Skeletal muscle tissue (tissue), 4 donors: ENCODE data around the gene DCAF17. TPM values are rescaled to one million over a fixed set of nuclear protein-coding genes. Genes with fewer than 3 reads are reported as not detected.
"Not testable (repeated sequence)": the region's sequence is repeated elsewhere in the genome, so short reads cannot be mapped to it uniquely, and the experiment has no call there.

Experiments used
- H3K27ac ChIP-seq: one replicate; pipeline ENCODE4 v1.7.0; 2013; ENCODE audit warnings: mild to moderate bottlenecking, low read depth, low read length, inconsistent platforms
- H3K27me3 ChIP-seq, 3 donors: one replicate each; pipeline ENCODE4 v1.7.0; 2013; ENCODE audit warnings: low read length in 3 of 3; ENCODE audit not compliant: control insufficient read depth in 3 of 3, insufficient read depth in 3 of 3
- H3K36me3 ChIP-seq, 3 donors: one replicate each; pipeline ENCODE4 v1.7.0; 2013; ENCODE audit warnings: low read length in 3 of 3; ENCODE audit not compliant: control insufficient read depth in 3 of 3, insufficient read depth in 3 of 3
- H3K4me1 ChIP-seq, 3 donors: one replicate each; pipeline ENCODE4 v1.7.0; 2013; ENCODE audit warnings: low read length in 3 of 3, mild to moderate bottlenecking in 3 of 3; ENCODE audit not compliant: control insufficient read depth in 3 of 3, insufficient read depth in 3 of 3
- H3K4me3 ChIP-seq, 3 donors: one replicate each; pipeline ENCODE4 v1.7.0; 2013; ENCODE audit warnings: low read length in 3 of 3
- H3K9ac ChIP-seq, 3 donors: one replicate each; pipeline ENCODE4 v1.7.0; 2013; ENCODE audit warnings: low read length in 3 of 3, mild to moderate bottlenecking in 3 of 3, moderate library complexity in 2 of 3, low read depth in 1 of 3
- H3K9me3 ChIP-seq, 3 donors: one replicate each; pipeline ENCODE4 v1.7.0; 2013; ENCODE audit warnings: low read length in 3 of 3; ENCODE audit not compliant: control insufficient read depth in 3 of 3
- total RNA-seq: library from RNA; depleted of rRNA; stranded (reverse); fragments of >200 nt; gene quantifications from one replicate; pipeline ENCODE4 v1.2.3, GENCODE V29; 2014
- donor health status: Osteomylitis.

Gene DCAF17
- total RNA-seq, 1 donor from 2014 or later = 20.4 TPM

DNA sequence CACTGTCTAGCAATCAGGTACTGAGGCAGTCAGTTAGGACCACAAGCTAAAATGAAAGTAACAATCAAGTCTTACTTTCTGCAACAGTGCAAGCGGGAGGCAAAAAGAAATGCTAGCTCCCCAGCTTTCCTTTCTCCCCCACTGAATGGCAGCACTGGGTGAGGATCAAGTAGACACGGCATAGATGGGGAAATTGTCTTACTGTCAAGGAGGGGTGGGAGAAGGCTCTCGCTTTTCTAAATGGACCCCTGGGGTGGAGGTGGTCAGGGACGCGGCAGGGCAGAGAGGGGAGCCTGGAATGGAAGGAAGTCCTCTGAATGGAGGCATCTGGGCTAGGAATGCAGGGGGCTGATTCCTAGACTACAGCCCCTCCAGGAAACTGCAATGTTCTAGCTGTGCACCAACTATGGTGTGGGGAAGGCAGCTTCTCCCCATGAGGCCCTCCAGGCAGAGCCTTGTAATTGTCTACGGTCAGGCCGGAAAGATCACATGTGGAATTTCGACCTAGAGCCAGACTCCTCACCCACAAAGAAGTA lies 24.5 kb upstream of the DCAF17 start:
- no peaks in the 10 kb centered on the region for H3K9me3 ChIP-seq
- no peaks in the 10 kb centered on the region for H3K36me3 ChIP-seq
- peak overlapping the region in 2 of 3 donors; percentile 20 to 36 for H3K9ac ChIP-seq
- no peaks in the 10 kb centered on the region for H3K27me3 ChIP-seq
- H3K4me3 ChIP-seq = peak overlapping the region; percentile 13 to 50 (median 44)
- H3K4me1 ChIP-seq = no peaks in the 10 kb centered on the region
- no peak overlapping the region for H3K27ac ChIP-seq

DNA sequence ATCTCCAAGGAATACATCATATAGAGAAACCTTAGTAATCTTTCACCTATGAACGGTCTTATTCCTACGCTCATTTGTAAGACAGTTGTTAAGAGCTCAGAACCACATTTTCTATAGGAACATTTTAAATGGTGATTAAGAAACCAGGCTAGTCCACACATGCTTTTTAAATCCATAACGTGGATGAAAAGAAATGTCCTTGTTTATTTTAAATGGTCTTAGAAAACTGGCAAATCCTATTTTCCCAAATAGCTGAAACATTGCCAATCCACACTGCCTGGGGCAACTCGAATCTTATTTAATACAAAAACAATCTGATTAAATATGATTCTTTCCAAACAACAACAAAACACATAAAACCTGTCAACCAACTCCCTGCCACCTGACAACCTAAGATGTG lies 23.9 kb upstream of the DCAF17 start:
- no peak overlapping the region for H3K9ac ChIP-seq
- no peak overlapping the region for H3K4me3 ChIP-seq
- no peak overlapping the region for H3K27ac ChIP-seq
- no peaks in the 10 kb centered on the region for H3K4me1 ChIP-seq
- H3K27me3 ChIP-seq = no peaks in the 10 kb centered on the region
- no peaks in the 10 kb centered on the region for H3K36me3 ChIP-seq
- no peaks in the 10 kb centered on the region for H3K9me3 ChIP-seq

DNA sequence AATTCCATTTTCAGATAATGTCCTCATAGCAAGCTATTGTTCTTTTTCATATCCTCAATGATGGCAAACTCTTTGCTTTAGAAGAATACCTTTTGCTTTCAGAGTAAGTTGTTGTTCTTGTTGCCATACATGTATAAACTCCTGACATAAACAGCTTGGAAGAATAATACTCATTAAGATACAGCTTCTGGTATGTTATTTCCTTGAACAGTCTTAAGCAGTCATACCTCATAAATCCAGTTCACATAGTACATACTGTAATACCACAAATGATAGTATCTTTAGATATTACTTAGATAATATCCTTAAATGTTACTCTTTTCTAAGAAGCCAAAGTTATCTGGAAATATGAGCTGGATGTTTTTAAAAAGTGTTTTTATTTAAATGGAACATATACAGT lies 23.4 kb upstream of the DCAF17 start:
- Histone ChIP-seq H3K27me3 (no peaks in the 10 kb centered on the region), H3K9ac (no peak overlapping the region), H3K27ac (no peak overlapping the region), H3K36me3 (no peaks in the 10 kb centered on the region), H3K9me3 (no peaks in the 10 kb centered on the region), H3K4me1 (no peaks in the 10 kb centered on the region), H3K4me3 (no peak overlapping the region)

DNA sequence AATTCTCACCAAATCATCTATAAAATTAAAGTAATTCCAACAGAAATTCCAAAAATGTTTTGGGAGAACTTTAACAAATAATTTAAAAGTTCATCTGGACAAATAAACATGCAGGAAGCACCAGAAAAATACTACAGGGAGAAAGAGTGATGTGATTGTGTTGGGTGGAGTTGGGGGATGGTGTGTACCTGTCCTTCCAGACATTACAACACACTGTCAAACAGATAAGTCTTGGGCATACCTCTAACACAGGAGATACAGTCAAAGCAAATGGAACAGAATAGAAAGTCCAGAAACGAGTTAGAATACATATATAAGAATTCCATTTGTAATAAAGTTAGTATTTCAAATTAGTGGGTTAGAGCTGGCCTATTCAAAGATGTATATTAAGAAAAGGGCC lies 22.8 kb upstream of the DCAF17 start:
- H3K36me3 ChIP-seq = no peaks in the 10 kb centered on the region
- no peaks in the 10 kb centered on the region for H3K9me3 ChIP-seq
- H3K9ac ChIP-seq = no peak overlapping the region

DNA sequence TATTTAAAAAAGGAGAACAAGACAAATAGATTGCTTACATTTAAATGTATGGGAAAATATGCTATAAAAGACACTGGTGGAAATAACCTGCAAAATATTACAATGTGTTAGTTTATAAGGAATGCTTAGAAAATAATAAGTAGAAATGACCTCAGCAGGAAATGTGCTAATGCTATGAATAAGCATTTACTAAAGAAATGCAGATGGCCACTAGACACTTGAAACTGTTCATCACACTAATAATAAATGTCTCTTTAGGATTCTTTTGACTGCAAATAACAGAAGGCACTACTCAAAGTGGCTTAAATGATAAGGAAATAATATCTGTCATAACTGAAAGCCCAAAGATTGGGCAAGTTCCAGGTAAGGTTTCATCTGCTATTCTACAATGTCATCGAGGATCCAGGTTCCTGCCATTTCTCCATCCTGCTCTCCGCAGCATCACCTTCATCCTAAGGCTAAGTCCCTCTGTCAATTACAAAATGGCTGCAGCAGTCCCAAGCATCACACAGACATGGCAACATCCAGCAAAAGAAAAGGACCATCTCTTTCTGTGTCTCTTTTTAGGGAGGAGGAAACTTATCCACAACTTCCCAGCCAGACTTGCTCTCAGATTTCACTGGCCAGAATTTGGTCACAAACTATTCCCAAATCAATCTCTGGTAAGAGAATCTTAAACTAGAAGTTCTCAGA lies 22.1 kb upstream of the DCAF17 start:
- Histone ChIP-seq H3K27me3 (no peaks in the 10 kb centered on the region), H3K9me3 (no peaks in the 10 kb centered on the region), H3K36me3 (no peaks in the 10 kb centered on the region), H3K27ac (no peak overlapping the region), H3K9ac (no peak overlapping the region), H3K4me3 (no peak overlapping the region), H3K4me1 (peaks cover 0 to 3% (median 0%) of the 10 kb centered on the region in 3 donors)

More for the DNA sequence above, 22.8 kb upstream of the DCAF17 start:
- Histone ChIP-seq H3K27me3 (no peaks in the 10 kb centered on the region), H3K27ac (no peak overlapping the region), H3K4me1 (peaks cover 0 to 3% (median 0%) of the 10 kb centered on the region in 3 donors), H3K4me3 (no peak overlapping the region)

DNA sequence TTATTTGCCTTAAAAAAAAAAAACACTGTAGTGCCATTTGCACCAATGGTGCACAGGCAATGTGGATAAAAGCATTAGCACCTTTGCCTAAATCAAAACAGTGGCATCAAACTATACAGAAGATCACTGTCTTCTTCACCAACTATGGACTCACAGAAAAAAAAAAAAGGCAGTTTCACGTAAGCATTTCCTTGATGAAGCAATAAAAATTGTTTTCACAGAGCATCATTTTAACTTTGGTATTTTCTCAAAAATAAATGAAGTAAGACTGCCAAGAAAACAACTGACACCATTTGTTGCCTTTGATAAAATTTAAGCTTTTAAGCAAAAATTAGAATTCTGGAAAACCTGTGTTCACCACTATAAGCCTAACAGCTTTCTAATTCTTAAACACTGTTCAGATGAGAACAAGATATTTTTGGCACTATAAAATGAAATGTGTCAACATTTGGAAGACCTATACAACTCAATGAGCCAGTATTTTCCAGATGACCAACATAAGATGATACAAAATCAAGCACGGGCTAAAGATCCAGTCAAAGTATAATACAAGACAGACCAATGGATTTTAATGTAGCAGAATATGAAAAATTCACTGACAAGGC lies 21.4 kb upstream of the DCAF17 start:
- Histone ChIP-seq H3K9ac (no peak overlapping the region), H3K36me3 (no peaks in the 10 kb centered on the region), H3K4me1 (peaks cover 0 to 3% (median 0%) of the 10 kb centered on the region in 3 donors), H3K9me3 (no peaks in the 10 kb centered on the region), H3K27ac (no peak overlapping the region), H3K4me3 (no peak overlapping the region), H3K27me3 (no peaks in the 10 kb centered on the region)

DNA sequence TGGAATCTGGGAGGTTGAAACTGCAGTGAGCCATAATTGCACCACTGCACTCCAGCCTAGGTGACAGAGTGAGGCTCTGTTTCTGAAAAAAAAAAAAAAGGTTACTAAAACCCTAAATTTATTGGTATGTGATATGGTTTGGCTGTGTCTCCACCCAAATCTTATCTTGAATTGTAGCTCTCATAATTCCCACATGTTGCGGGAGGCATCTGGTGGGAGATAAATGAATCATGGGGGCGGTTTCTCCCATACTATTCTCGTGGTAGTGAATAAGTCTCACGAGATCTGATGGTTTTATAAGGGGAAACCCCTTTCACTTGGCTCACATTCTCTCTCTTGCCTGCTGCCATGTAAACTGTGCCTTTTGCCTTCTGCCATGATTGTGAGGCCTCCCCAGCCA lies 19.4 kb upstream of the DCAF17 start:
- H3K4me3 ChIP-seq, H3K4me1 ChIP-seq, H3K36me3 ChIP-seq, H3K27me3 ChIP-seq, H3K9me3 ChIP-seq, H3K9ac ChIP-seq, H3K27ac ChIP-seq: not testable (repeated sequence)

DNA sequence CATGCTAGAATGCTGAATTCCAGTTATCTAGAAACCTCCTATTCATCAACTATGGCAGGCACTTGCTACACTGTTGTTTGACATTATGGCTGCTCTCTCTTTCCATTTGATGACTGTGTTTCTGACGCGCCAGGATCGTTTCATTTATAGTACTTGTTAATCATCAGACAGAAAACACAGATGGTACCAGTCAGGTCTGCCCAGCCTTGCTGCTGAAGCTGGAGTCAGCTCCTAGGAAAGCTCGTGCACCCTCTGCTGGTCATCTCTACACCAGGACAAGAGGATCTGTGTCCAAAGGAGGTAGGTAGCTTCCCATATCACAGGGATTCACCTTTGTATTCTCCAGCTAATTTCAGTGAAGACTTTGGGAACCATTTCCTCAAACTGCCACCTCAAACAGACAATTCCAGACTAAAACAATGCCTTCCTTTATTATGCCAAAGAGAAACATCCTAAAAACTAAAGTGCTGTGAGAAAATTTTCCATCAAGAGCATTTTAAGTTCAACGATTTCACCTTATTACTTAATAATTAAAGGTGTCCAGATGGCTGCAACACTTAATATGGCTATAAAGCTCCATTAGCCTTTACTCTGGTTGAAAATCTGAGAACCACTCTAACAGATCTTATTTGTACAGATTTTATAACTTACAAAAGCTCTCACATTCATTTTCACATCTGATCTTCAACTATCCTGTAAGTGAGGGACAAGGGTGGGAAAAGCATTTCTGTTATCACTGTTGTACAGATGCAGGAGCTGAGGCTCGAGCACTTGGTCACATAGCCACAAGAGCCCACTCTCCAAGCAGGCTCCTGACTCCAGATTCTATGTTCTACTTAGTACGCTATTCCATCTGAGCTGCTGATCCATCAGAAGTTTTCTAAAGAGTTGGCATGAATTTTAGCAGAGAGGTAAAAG lies 17.8 kb upstream of the DCAF17 start:
- H3K4me3 ChIP-seq = no peak overlapping the region
- H3K9me3 ChIP-seq = no peaks in the 10 kb centered on the region
- H3K9ac ChIP-seq = peak overlapping the region in 1 of 3 donors; percentile 46
- no peaks in the 10 kb centered on the region for H3K36me3 ChIP-seq
- peak overlapping the region; percentile 55 for H3K27ac ChIP-seq
- H3K27me3 ChIP-seq = no peaks in the 10 kb centered on the region
- H3K4me1 ChIP-seq = peaks cover 0 to 3% (median 0%) of the 10 kb centered on the region in 3 donors

DNA sequence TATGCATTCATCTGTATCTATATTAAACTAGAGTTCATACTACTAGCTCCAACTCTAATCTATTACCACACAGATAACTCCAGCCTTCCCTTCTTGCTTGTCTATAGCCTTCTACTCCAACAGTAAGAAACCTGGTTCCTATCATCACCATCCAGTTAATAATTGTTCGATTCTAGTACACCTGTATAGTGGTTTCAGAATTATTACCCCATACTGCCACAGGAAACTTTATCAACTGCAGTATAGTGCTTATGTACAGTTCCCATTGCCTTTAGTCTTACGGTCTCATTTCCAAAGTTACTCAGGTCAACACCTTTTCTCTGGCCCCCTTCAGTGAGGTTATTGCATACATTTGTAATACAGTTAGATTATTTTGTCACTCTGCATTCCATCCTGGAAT lies 14.7 kb upstream of the DCAF17 start:
- Histone ChIP-seq H3K4me3 (no peak overlapping the region), H3K27ac (no peak overlapping the region), H3K4me1 (peaks cover 0 to 3% (median 0%) of the 10 kb centered on the region in 3 donors), H3K9ac (no peak overlapping the region), H3K9me3 (no peaks in the 10 kb centered on the region), H3K36me3 (no peaks in the 10 kb centered on the region), H3K27me3 (no peaks in the 10 kb centered on the region)
